ENCODE measurements around the gene SEC23A. TPM values are rescaled to one million over a fixed set of nuclear protein-coding genes. Genes with fewer than 3 reads are reported as not detected.
A peak's percentile ranks its signal among the peaks of the same experiment; 100 is the strongest.

Gene SEC23A
- total and polyA plus RNA-seq, 2 of the 13 experiments (the other 11 are each of a cell fraction or from before 2014, with no cell fraction given), result 403 to 887 TPM

DNA sequence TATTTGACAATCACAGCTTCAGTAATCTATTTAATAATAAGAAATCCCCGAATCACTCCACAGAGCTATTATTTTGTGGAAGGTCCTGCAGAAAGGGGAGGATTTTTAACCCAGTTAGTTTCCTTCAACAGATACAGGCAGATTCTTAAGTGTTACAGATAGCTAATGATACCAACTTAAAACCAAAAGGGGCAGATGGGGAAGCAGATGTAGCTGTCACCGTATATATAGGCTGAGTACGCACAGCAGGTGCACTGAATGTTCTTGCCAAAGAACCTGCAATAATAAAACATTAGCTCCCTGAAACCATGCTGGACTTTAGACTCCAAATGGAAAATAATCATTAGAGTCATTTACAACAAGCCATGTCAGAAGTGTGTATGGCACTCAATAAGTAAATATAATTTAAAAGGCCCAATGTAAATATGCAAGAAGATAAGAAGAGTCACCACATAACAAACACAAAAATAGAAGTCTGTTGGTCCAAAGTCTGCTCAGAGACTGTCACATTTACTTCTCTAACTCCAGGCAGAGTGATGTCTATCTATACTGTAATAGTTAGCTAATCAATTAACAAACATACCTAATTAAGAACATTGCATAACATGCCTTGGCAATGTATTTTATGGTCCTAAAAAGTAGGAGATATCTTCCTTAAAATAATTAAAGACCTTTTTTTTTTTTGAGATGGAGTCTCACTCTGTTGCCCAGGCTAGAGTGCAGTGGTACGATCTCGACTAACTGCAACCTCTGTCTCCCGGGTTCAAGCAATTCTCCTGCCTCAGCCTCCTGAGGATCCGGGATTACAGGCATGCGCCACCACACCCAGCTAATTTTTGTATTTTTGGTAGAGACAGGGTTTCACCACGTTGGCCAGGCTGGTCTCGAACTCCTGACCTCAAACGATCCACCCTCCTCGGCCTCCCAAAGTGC is 78.8 kb downstream of the SEC23A start (continued):
- no peak for TF ChIP-seq MTA3 (CRISPR knock-in tag; IDR thresholded peaks at IDR 0.05)
- TF ChIP-seq NFKB2 (CRISPR knock-in tag; IDR thresholded peaks at IDR 0.05; ENCODE audit: borderline replicate concordance), result no peak
- peak; percentile 100 for TF ChIP-seq AHDC1 (CRISPR knock-in tag; IDR thresholded peaks at IDR 0.05; ENCODE audit: borderline replicate concordance)
- no peak for TF ChIP-seq DR1 (CRISPR knock-in tag; IDR thresholded peaks at IDR 0.05)
- TF ChIP-seq HNRNPK (IDR thresholded peaks at IDR 0.05; ENCODE audit: low read depth, low read length, poor library complexity, severe bottlenecking), result no peak
- TF ChIP-seq, protein P1, sequence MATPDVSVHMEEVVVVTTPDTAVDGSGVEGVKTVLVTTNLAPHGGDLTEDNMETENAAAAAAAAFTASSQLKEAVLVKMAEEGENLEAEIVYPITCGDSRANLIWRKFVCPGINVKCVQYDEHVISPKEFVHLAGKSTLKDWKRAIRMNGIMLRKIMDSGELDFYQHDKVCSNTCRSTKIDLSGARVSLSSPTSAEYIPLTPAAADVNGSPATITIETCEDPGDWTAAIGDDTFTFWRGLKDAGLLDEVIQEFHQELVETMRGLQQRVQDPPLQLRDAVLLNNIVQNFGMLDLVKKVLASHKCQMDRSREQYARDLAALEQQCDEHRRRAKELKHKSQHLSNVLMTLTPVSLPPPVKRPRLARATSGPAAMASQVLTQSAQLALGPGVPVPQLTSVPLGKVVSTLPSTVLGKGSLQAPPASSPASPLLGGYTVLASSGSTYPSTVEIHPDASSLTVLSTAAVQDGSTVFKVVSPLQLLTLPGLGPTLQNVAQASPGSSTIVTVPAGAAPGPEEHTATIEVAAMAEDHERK (CRISPR knock-in tag; IDR thresholded peaks at IDR 0.05; ENCODE audit: low read depth), result peak; percentile 47; the same call in 1 of the 2 replicates
- peak; percentile 84; the same call in 1 of the 2 replicates for TF ChIP-seq POLR2AphosphoS2 (IDR thresholded peaks at IDR 0.05; ENCODE audit: low read depth, low read length)
- peak; percentile 100 for TF ChIP-seq ARID5B (CRISPR knock-in tag; IDR thresholded peaks at IDR 0.05)
- TF ChIP-seq ZNF772 (CRISPR knock-in tag; IDR thresholded peaks at IDR 0.05), result peak; percentile 82; the same call in 1 of the 2 replicates
- peak; percentile 97 for TF ChIP-seq PPARG (CRISPR knock-in tag; conservative IDR thresholded peaks at IDR 0.05)
- TF ChIP-seq REPIN1 (CRISPR knock-in tag; IDR thresholded peaks at IDR 0.05; ENCODE audit: borderline replicate concordance, low read depth), result peak; percentile 98
- no peak for TF ChIP-seq GPBP1L1 (CRISPR knock-in tag; IDR thresholded peaks at IDR 0.05)
- peak; percentile 60; the same call in 1 of the 2 replicates for TF ChIP-seq FOSL1 (CRISPR knock-in tag; IDR thresholded peaks at IDR 0.05; ENCODE audit: borderline replicate concordance)
- peak; percentile 100 for TF ChIP-seq NCOA2 (CRISPR knock-in tag; IDR thresholded peaks at IDR 0.05)
- peak; percentile 39; the same call in 1 of the 2 replicates for TF ChIP-seq CC2D1A (CRISPR knock-in tag; IDR thresholded peaks at IDR 0.05)
